GM12865 (cell line): Measurements from ENCODE around the gene CPVL.

Experiments
- DNase-seq: peaks from one replicate; pipeline ENCODE4 v3.0.0; 2010; ENCODE audit warnings: low read depth
- H3K4me3 ChIP-seq: 2 replicates; pipeline ENCODE4 v1.5.1; 2011; ENCODE audit warnings: mild to moderate bottlenecking, low read depth, low read length, control low read depth
- TF ChIP-seq, protein P1 (sequence below): IDR thresholded peaks from 2 replicates; pipeline ENCODE4 v1.5.1; 2011; ENCODE audit warnings: low read length, control low read depth, low read depth, inconsistent platforms; ENCODE audit not compliant: insufficient read depth; ENCODE audit errors: missing control alignments

The CPVL gene

DNA sequence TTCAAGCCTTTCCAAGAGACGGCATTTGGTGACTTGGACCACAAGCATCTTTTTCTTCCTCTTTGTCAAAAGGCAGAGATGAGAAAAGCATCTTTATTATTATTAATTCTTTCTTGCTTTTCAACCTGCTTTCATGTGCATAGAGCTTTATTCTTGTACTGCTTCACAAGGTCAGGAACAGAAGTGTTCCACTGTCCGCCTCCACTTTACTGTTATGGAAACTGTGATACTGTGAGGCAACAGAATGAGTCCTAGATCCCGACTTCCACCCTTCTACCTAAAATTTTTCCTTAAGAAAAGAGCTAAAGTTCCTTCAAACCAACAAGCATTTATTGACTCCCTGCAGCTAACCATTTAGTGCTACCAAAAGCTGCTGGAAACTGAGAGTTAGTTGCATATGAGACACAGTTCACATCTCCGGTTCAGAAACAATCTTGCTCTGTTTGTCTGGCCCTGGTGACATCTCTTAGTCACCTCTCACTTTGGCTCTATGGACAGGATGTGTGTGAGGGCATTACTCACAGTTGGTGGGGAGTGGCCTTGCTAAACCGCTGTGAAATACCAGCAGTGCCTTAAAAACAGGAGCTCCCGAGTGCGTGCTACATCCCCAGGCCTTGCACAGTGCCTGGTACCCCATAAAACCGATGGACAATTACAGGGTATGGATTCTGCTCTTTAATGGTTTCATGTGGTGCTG lies 111.1 kb downstream of the CPVL start:
- TF ChIP-seq, protein P1, sequence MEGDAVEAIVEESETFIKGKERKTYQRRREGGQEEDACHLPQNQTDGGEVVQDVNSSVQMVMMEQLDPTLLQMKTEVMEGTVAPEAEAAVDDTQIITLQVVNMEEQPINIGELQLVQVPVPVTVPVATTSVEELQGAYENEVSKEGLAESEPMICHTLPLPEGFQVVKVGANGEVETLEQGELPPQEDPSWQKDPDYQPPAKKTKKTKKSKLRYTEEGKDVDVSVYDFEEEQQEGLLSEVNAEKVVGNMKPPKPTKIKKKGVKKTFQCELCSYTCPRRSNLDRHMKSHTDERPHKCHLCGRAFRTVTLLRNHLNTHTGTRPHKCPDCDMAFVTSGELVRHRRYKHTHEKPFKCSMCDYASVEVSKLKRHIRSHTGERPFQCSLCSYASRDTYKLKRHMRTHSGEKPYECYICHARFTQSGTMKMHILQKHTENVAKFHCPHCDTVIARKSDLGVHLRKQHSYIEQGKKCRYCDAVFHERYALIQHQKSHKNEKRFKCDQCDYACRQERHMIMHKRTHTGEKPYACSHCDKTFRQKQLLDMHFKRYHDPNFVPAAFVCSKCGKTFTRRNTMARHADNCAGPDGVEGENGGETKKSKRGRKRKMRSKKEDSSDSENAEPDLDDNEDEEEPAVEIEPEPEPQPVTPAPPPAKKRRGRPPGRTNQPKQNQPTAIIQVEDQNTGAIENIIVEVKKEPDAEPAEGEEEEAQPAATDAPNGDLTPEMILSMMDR, result no peak
- DNase-seq, result peak; percentile 28
- no peak overlapping the region for H3K4me3 ChIP-seq

DNA sequence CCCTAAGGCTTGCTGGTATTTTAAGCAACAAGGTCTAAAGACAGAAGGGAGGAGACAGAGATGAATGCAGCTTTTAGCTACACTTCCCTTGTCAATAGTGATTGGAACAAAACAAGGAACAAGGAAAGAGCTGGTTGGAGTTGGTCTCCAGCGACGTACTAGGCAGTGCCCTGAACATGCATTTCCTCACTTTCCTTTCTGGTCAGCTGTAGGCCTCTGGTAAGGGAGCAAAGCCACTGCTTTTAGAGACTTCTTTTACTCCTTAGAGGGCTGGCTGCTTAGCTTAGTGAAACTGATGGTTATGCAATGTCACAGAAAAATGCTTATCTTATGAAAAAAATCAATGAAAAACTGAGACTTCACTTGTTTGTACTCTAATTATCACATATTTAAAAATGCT lies 112.8 kb downstream of the CPVL start:
- H3K4me3 ChIP-seq, result no peak overlapping the region
- DNase-seq, result no peak
- TF ChIP-seq, protein P1, result no peak

DNA sequence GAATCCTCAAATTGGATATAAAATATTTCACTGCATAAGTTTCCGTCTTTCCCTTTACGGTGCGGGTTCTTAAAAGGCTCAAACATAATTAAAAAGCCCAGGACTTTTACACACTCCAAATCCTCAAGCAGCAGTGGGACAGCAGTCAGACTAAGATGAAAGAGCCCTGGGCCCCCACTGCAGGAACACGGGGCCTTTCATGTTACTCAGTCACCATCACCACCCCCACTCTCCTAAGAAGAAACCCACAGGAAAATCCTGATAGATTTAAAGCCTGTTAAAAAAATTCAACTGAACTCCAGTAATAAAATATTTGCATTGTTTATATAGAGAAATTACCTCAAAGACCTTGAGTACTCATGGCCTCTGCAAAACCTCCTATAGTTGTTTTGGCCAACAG lies 114.2 kb downstream of the CPVL start:
- DNase-seq, result no peak
- H3K4me3 ChIP-seq, result no peak overlapping the region
- TF ChIP-seq, protein P1, result no peak

DNA sequence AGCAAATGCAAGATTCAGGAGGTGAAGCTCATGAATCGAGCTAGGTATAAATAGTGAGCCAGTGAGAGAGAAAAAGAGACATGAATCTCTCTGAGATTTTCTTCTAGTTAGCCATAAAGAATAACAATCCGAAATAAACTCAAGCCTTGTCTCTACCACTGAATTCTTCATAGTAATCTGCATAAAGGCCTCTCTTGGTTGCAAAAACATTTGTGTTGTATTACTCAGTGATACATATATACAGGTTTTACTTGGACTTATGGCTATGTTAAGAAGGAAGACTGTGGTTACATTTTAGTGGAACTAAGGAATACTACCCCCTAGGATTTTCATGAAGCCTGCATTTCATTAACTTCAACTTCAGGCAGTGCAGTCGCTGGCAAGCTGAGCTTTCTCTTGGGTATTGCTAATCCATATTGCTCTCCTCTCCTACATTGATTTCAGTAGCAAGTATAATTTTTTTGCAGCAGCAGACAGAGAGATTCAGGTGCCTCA lies 115.5 kb downstream of the CPVL start:
- H3K4me3 ChIP-seq, result no peak overlapping the region
- TF ChIP-seq, protein P1, result no peak
- DNase-seq, result no peak

DNA sequence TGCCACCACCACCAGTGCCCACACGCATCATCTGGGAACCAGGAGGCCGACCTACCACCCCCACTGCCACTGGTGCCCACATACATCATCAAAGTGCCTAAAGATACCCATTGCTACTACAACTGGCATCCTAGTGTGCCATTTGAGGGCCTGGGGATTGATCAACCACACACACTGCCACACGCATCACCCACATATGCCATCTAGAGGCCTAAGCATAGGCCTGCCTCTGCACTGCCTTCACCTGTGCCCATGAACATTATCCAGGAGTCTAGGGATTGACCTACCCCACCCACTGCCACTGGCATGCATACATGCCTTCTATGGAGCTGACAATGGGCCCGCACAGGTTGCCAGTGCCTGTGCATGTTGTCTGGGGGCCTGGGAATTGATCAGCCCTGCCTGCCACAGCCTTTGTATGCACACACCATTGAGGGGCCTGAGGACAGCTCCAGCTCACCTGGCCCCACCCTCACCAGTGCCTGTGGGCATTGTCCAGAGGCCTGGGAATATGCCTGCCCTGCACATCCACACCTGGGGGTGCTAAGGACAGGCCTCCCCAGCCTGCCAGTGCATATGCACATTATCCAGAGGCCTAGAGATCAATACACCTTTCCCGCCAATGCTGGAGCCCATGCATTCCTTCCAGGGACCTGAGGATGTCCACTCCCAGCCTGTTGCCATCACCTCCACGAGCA lies 123.9 kb downstream of the CPVL start:
- H3K4me3 ChIP-seq, result no peak overlapping the region
- TF ChIP-seq, protein P1, result no peak
- DNase-seq, result no peak

DNA sequence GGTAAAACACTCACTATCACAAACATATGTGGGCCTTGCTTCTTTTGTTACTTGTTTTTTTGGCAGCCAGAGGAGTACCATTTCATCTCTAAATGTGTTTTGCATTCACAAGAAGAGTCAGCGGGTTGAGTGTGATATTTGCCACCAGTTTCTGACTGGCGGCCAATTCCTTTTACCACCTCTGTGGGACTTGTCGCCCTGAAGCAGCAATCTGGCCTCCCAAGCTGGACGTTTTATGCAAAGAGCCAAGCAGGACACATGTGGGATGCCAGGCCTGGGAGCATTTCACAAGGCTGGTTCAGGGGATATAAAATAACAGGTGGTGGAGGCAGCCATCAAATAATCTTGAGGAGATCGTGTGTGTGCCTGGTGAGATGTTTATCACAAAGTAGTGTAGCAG lies 126.4 kb downstream of the CPVL start:
- TF ChIP-seq, protein P1, result no peak
- no peak for DNase-seq
- no peak overlapping the region for H3K4me3 ChIP-seq
